GM12878 (cell line): ENCODE results near the gene GGT6.

Experiments
- CBFB ChIP-seq: IDR thresholded peaks from 2 replicates; pipeline ENCODE4 v1.6.1; 2016; ENCODE audit warnings: antibody characterized with exemption, low read depth
- CEBPB ChIP-seq, 2 experiments: fragments of 150-350 bp in 1 of 2; IDR thresholded peaks; 2 replicates each; pipeline ENCODE4 v1.6.1; 2012 to 2014; ENCODE audit warnings: low read depth in 2 of 2, low read length in 2 of 2, borderline replicate concordance in 1 of 2, inconsistent platforms in 1 of 2
- CTCF ChIP-seq, 3 experiments: IDR thresholded peaks in 2 of 3; conservative IDR thresholded peaks in 1 of 3; 2 replicates each; pipeline ENCODE4 v1.5.1; 2011; ENCODE audit warnings: low read depth in 3 of 3, low read length in 3 of 3, mild to moderate bottlenecking in 3 of 3, control low read depth in 2 of 3, moderate library complexity in 2 of 3, inconsistent platforms in 1 of 3, mixed read lengths in 1 of 3; ENCODE audit not compliant: control insufficient read depth in 2 of 3, insufficient read depth in 1 of 3; ENCODE audit errors: extremely low read depth in 1 of 3
- GATAD2B ChIP-seq: fragments of 450-650 bp; conservative IDR thresholded peaks from 2 replicates; pipeline ENCODE4 v1.6.1; 2017; ENCODE audit warnings: low read depth, mild to moderate bottlenecking, moderate library complexity
- POLR2AphosphoS5 ChIP-seq: IDR thresholded peaks from 2 replicates; pipeline ENCODE4 v1.6.1; 2011; ENCODE audit warnings: mild to moderate bottlenecking, low read length, inconsistent platforms
- REST ChIP-seq: IDR thresholded peaks from 2 replicates; pipeline ENCODE4 v1.6.1; 2012; ENCODE audit warnings: mild to moderate bottlenecking, low read depth, low read length

GRCh38 chr17:4609761-4610160 lies 49.4 kb upstream of the GGT6 start:
- TF ChIP-seq CBFB (no peak), POLR2AphosphoS5 (no peak), REST (no peak), CTCF (IDR thresholded peaks at IDR 0.05 in 2 of 3, conservative IDR thresholded peaks at IDR 0.05 in 1 of 3; ENCODE audit: control insufficient read depth in 2 of 3, extremely low read depth in 1 of 3, insufficient read depth in 1 of 3, low read depth in 3 of 3, low read length in 3 of 3) (no peak), GATAD2B (no peak), CEBPB (IDR thresholded peaks at IDR 0.05; ENCODE audit: borderline replicate concordance in 1 of 2, low read depth in 2 of 2, low read length in 2 of 2) (no peak)
